DMS 273 treated with DMSO at 0.1 percent for 48 hours (cell line): ENCODE results near the gene NIF3L1.

Source experiments
- DNase-seq: peaks from one replicate; lab custom pipeline; 2025; lab: John Stamatoyannopoulos, UW

NIF3L1 gene

GRCh38 chr2:200888704-200889625 is at the start of gene NIF3L1, which contains the start of gene PPIL3:
Gene NIF3L1, plus strand, starts transcription at chr2:200889371. Its CDS starts 2,573 bp downstream, at chr2:200891944.
Gene PPIL3, minus strand, starts transcription at chr2:200889077. Its CDS starts 1,462 bp downstream, at chr2:200887615.
- DNase-seq: peak; percentile 97

- no peak for DNase-seq
These were observed 49.7 kb upstream of the NIF3L1 start for GRCh38 chr2:200839513-200839912.

DNA sequence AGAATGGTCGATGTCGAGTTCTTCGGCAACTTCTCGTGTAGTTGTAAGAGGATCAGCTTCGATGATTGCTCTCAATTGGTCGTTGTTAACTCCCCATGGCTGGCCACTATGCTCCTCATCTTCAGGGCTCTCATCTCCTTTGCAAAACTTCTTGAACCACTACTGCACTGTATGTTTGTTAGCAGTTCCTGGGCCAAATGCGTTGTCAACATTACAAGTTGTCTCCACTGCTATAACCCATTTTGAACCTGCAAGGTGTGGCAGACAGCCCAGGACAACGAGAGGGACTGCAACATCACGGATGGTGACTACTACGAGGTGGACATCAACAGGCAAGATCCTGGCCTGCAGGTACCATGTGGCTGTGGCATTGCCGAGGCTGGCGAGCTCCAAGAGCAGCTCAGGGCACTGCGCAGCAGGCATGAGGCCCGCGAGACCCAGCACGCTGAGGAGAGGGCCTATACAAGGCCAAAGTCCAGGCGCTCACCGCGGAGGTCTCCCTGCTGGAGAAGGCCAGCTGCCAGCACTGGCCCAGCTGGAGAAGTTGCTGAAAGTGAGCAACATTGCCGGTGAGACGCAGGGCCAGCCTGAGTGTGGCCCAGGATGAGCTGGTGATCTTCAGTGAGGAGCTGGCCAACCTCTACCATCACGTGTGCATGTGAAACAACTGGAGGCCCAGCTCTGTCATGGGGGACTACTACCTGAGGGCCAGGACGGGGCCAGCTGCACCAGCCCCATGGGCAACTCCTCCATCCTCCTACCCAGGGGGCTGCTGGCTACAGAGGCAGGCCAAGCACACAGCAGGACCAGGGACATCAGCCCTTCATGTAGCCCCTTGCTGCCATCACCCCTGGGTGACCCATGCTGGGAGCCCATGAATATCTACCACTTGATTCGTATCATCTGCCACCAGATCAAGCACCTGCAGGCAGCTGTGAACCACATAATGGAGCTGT is 44.9 kb upstream of the NIF3L1 start:
- DNase-seq: no peak

GRCh38 chr2:200845194-200845593 is 44.0 kb upstream of the NIF3L1 start:
- no peak for DNase-seq

GRCh38 chr2:200845669-200846325 is 43.4 kb upstream of the NIF3L1 start:
- DNase-seq: no peak

DNA sequence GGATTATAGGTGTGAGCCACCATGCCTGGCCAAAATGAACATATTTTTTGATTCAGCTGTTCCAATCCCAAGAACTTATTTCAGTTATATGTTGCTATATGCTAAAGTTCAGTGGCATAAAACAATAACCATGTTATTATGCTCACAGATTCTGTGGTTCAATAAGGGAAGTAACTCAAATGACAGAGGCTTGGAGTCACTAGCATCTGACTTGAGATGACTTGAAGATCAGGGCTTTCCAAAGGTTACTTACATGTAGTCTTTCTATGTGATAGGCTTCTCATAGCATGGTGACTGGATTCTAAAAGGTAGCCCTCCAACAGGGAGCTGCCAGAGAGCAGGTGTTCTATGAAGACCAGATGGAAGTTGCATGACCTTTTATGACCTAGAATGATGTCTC is 41.9 kb upstream of the NIF3L1 start:
- DNase-seq: no peak

GRCh38 chr2:200847939-200848338 is 41.2 kb upstream of the NIF3L1 start:
- no peak for DNase-seq

DNA sequence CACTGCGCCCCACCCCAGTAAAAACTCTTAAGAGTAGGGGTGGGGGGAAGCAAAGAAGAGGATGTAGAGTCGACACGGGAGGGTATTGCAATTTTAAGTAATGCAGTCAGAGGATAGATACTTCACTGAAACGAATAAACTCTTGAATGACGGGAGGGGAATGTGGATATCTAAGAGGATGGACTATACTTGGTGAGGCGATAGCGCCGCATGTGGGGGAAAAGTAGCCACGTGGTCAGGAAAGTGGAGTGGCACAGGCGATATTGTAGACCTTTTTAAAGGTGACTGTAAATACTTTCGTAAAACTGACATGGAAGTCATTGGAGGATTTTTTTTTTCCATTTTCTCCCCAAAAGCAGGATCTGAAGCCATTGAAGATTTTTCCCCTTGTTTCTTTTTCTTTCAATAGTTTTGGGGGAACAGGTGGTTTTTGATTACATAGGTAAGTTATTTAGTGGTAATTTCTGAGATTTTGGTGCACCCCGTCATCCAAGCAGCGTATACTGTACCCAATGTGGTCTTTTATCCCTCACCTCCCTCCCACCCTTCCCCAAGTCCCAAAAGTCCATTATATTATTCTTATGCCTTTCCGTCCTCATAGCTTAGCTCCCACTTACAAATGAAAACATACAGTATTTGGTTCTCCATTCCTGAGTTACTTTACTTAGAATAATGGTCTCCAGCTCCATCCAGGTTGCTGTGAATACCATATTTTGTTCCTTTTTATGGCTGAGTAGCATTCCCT is 38.5 kb upstream of the NIF3L1 start:
- DNase-seq: no peak

DNA sequence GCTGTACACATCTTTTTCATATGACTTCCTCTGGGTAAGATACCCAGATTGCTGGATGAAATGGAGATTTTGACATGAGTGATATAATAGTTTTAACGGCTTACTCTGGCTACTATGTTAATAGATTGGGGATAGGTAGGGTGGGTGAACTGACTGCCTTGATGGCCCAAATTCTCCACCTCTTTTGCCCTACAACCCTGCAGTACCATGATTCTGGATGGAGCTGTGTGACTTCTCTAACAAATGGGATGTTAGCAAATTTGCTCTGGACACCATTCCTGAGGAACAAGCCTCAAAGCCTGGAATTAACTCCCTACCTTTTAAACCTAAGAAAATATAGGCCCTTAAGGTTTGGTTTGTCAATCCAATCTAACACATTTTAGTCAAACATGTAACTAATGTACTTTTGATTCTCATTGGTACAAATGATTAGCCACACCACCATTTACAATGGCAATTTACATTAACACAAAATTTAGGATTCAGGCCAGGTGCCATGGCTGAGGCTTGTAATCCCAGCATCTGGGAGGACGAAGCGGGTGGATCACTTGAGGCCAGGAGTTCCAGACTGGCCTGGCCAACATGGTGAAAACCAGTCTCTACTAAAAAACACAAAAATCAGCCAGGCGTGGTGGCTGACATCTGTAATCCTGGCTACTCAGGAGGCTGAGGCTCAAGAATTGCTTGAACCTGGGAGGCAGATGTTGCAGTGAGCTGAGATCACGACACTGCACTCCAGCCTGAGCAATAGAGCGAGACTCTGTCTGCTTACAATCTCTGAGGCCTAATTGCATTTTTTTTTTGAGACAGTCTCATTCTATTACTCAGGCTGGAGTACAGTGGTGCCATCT is 37.5 kb upstream of the NIF3L1 start:
- no peak for DNase-seq

DNA sequence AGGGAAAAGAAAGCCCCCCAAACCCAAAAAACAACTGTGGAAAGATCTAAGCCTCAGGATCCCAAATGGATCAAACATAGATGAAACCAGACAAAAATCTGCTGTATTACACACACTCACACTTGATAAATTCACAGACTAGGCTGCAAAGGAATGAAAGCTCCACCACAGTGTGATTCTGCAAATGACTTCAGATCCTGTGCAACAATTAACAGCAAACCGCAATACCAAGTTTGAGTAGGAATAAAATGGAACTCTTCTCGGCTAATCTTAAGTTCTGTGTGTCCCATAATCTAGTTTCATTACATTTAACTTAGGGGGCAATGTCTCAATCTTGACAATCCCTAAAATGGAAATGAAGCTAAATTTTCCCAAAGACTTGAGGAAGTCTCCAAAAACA is 36.6 kb upstream of the NIF3L1 start:
- DNase-seq: no peak

- no peak for DNase-seq
These were observed 32.4 kb upstream of the NIF3L1 start for GRCh38 chr2:200856806-200857205.

DNA sequence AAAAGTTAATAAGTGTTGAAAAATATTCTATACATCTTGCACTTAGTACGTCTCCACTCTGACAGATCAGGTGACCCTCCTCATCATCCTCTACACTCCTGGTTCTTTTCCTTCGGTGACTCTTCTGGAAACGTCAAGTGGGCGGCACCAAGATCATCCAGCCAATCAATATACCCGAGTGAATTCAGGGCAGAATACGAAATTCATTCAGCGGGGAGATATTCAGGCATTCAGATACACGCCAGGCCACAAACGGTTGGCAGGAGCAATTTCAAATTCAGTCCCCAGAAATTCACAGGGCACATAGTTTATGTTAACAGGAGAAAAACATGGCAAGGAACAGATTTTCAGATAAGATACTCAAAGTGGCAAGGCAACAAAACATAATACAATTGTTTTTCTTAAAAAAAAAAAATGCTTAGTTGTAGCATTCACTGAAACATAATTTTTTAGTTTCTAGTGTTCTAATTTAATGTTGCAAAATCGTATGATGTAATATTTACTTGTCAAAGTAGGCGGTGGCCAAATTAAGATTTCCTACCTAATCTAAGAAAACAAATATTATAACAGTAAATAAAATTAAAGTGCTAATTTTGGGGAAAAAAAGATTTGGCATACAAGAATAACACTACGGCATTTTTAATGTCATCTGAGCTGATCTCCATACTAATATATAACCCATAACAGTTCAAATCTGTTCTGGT is 28.9 kb upstream of the NIF3L1 start:
- no peak for DNase-seq

DNA sequence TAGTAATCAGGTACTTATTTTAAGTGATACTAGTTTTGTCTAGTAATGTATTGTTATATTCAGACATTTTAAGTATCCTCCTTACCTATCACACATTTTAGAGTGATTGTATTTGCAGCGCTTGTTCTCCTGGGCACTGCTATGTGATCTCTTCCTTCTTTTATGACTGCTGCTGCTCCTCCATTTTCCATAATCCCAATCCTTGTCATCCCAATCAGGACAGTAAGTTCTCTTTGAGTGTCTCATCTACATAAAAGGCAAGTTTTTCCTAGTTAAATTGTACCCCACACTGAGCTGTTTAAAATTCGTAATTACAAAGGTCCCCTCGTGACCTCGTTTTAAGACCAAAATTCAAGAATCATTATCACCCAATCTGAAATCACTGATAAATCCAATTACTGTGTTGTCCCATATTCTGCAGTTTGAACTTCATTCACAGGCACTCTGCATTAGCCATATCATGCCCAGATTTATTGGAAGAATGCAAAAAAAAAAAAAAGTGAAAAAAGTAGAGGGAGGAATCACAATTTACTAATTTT is 27.5 kb upstream of the NIF3L1 start:
- no peak for DNase-seq

DNA sequence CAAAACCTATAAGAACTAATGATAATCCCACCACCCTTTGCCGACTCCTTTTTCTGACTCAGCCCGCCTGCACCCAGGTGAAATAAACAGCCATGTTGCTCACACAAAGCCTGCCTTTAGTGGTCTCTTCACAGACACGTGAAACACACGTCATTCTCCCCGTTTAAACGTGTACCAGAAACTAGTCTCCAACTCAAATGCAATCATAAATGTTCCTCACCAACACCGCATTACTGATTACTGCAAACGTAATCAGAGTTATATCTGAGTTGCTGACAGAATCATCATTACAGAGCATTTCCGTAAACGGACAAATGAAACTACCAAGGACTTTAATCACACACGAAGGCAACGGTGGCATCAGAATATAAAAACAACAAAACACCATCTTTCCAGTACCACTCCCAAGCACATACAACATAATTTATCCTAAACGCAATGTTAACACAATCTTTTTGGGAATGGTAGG is 26.6 kb upstream of the NIF3L1 start:
- DNase-seq: no peak

DNA sequence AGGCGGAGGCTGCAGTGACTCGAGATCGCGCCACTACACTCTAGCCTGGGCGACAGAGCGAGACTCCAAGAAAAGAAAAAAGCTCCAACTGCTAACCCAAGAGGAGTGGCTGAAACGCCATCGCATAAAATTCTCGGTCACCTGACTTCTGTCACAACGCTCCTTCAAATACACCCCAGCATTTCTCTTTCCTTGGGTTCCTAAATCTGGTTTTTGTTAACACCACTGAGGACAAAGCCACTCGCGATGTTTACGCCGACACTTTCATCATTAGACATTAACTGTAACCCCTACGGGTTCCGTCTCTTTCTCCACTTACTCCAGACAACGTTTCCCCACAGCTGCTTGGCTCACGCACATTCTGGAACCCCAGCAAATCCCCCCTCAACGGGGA is 25.4 kb upstream of the NIF3L1 start:
- DNase-seq: no peak

DNA sequence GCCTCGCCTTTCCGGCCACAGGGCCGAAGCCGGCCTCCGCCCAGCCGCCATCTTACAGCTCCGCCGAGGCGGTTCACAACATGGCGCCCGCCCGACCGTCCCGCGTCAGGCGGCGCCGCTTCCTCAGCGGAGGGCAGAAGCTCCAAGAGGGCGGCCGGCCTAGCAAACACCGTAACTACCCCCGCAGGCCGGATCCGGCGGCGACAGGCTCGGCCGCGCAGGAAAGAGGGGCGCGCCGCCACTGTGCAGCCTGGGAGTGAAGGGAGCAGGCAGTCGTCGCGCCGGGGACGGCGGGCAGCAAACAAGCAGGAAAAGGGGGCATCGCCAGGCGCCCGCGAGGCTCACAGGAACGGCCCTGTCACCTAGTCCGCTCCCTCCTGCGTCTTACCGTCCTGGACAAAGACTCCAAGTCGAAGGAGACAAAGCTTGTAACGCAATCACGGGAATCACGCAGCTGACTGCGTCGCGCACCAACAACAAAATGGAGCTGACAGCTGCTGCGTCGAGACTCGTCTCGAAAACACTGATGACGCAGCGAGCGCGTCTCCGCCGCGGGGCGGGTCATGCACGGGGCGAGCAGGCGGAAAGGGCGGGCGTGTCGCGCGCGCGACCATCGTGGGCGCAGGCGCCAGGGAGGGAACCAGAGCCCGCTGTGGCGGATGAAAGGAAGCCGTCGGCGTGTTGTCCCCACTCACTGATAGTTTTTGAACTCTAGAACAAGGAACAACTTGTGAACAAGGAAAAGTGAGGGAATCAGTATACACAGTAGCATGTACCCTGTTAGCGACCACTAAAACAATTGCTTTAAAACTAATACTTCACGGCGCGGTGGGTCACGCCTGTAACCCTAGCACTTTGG is 24.8 kb upstream of the NIF3L1 start, which contains the start of gene CLK1:
CLK1 (minus strand) TSS at position 483 of the 859 bp plus-strand sequence. CDS start 2,796 bp downstream, outside the sequence.
- peak; percentile 68 for DNase-seq

DNA sequence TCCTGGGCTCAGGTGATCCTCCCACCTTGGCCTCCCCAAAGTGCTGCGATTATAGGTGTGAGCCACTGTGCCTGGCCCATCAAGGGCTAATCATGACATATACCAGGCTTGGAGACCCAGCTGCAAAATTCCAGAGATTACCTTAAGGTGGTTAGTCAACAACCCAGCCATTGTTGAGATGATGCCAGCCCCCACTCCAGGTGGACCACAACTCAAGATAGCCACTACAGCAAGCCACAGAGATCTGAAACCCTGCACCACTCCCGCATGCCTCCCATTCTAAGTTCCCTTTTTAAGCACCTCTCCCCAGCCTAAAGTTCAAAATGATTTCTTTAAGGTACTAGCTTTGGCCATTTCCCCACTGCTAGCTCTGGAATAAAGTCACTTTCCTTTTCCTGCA is 20.2 kb upstream of the NIF3L1 start:
- no peak for DNase-seq

GRCh38 chr2:200871151-200871550 is 18.0 kb upstream of the NIF3L1 start:
- DNase-seq: no peak
